Measurements from ENCODE around the gene PRKG1. TPM values are rescaled to one million over a fixed set of nuclear protein-coding genes. Genes with fewer than 3 reads are reported as not detected.

Gene PRKG1
- total RNA-seq, 2 donors from 2014 or later, result 17.8 to 31.1 TPM

DNA sequence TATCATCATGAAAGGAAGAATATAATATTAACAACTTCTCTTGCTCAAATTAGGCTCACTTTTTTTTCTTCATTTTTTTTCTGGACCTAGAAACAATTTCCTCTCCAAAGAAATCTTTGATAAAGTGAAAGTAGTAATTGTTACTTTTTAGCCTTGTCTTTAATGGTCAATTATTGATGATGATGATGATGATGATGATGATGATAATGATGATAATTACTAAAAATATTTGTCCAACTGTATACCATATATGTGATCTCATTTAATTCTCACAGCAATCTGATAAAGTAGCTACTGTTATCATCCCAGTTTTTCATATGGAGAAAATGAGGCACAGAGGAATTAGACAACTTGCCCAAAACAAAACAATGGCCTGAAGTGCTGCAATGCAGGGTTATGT, 12.8 kb downstream of the PRKG1 start:
- H3K9me3 ChIP-seq, result no peaks in the 10 kb centered on the region
- DNase-seq (ENCODE audit: low spot score), result no peak
- peaks cover 0 to 20% of the 10 kb centered on the region in 2 donors for H3K4me1 ChIP-seq
- no peaks in the 10 kb centered on the region for H3K27me3 ChIP-seq
- no peaks in the 10 kb centered on the region for H3K36me3 ChIP-seq
- no peak overlapping the region for H3K27ac ChIP-seq
- TF ChIP-seq, protein P1, sequence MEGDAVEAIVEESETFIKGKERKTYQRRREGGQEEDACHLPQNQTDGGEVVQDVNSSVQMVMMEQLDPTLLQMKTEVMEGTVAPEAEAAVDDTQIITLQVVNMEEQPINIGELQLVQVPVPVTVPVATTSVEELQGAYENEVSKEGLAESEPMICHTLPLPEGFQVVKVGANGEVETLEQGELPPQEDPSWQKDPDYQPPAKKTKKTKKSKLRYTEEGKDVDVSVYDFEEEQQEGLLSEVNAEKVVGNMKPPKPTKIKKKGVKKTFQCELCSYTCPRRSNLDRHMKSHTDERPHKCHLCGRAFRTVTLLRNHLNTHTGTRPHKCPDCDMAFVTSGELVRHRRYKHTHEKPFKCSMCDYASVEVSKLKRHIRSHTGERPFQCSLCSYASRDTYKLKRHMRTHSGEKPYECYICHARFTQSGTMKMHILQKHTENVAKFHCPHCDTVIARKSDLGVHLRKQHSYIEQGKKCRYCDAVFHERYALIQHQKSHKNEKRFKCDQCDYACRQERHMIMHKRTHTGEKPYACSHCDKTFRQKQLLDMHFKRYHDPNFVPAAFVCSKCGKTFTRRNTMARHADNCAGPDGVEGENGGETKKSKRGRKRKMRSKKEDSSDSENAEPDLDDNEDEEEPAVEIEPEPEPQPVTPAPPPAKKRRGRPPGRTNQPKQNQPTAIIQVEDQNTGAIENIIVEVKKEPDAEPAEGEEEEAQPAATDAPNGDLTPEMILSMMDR (IDR thresholded peaks at IDR 0.05), result no peak
- no peak overlapping the region for H3K4me3 ChIP-seq

DNA sequence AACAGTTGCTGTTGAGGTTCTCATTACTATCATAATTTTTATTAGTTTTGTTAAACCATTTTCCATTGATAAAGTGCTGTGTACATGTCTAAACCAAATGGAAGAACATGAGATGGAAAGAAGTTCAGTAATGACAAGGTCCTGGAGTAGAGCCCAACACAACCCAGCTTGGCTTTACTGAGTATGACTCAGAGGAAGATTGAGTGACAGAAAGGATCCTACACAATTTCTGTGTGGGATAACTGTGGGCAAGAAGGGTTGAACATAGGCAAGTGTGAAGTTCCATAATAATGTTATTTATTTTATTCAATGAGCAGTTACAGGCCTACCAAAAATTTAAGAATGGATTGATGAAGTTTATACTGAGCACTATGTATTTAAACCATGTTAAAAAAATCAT, 15.9 kb downstream of the PRKG1 start:
- H3K4me3 ChIP-seq, result no peak overlapping the region
- no peaks in the 10 kb centered on the region for H3K36me3 ChIP-seq
- H3K27ac ChIP-seq, result no peak overlapping the region
- peaks cover 0 to 21% of the 10 kb centered on the region in 2 donors for H3K4me1 ChIP-seq
- TF ChIP-seq, protein P1 (IDR thresholded peaks at IDR 0.05), result no peak
- no peaks in the 10 kb centered on the region for H3K27me3 ChIP-seq
- H3K9me3 ChIP-seq, result no peaks in the 10 kb centered on the region
- DNase-seq (ENCODE audit: low spot score), result no peak

GRCh38 chr10:51092402-51092801, 18.1 kb downstream of the PRKG1 start:
- no peak overlapping the region for H3K4me3 ChIP-seq
- TF ChIP-seq, protein P1 (IDR thresholded peaks at IDR 0.05), result no peak

GRCh38 chr10:51095444-51095843, 21.2 kb downstream of the PRKG1 start:
- no peak for DNase-seq (ENCODE audit: low spot score)
- peaks cover 0 to 38% of the 10 kb centered on the region in 2 donors for H3K4me1 ChIP-seq
- TF ChIP-seq, protein P1 (IDR thresholded peaks at IDR 0.05), result no peak
- no peaks in the 10 kb centered on the region for H3K36me3 ChIP-seq
- H3K9me3 ChIP-seq, result no peaks in the 10 kb centered on the region
- no peak overlapping the region for H3K27ac ChIP-seq
- H3K4me3 ChIP-seq, result no peak overlapping the region
- H3K27me3 ChIP-seq, result no peaks in the 10 kb centered on the region

More at GRCh38 chr10:51092402-51092801, 18.1 kb downstream of the PRKG1 start:
- no peaks in the 10 kb centered on the region for H3K36me3 ChIP-seq
- no peaks in the 10 kb centered on the region for H3K9me3 ChIP-seq
- peak; percentile 75 for DNase-seq (ENCODE audit: low spot score)
- no peaks in the 10 kb centered on the region for H3K27me3 ChIP-seq
- peaks cover 0 to 36% of the 10 kb centered on the region in 2 donors for H3K4me1 ChIP-seq
- H3K27ac ChIP-seq, result peak overlapping the region; percentile 1 to 28

- no peaks in the 10 kb centered on the region for H3K27me3 ChIP-seq
- no peak overlapping the region for H3K4me3 ChIP-seq
- peaks cover 0 to 25% of the 10 kb centered on the region in 2 donors for H3K4me1 ChIP-seq
- H3K27ac ChIP-seq, result no peak overlapping the region
- no peaks in the 10 kb centered on the region for H3K36me3 ChIP-seq
- TF ChIP-seq, protein P1 (IDR thresholded peaks at IDR 0.05), result no peak
- DNase-seq (ENCODE audit: low spot score), result no peak
- no peaks in the 10 kb centered on the region for H3K9me3 ChIP-seq
Measured at GRCh38 chr10:51097546-51097945, 23.3 kb downstream of the PRKG1 start.

GRCh38 chr10:51100221-51100620, 25.9 kb downstream of the PRKG1 start:
- TF ChIP-seq, protein P1 (IDR thresholded peaks at IDR 0.05), result no peak
- H3K9me3 ChIP-seq, result no peaks in the 10 kb centered on the region
- peaks cover 0 to 17% of the 10 kb centered on the region in 2 donors for H3K4me1 ChIP-seq
- no peak overlapping the region for H3K4me3 ChIP-seq
- no peak overlapping the region for H3K27ac ChIP-seq
- no peak for DNase-seq (ENCODE audit: low spot score)
- no peaks in the 10 kb centered on the region for H3K27me3 ChIP-seq
- H3K36me3 ChIP-seq, result no peaks in the 10 kb centered on the region

All from right atrium auricular region (tissue), 2 donors.